ENCODE measurements around the gene PLK5.

PLK5 gene

DNA sequence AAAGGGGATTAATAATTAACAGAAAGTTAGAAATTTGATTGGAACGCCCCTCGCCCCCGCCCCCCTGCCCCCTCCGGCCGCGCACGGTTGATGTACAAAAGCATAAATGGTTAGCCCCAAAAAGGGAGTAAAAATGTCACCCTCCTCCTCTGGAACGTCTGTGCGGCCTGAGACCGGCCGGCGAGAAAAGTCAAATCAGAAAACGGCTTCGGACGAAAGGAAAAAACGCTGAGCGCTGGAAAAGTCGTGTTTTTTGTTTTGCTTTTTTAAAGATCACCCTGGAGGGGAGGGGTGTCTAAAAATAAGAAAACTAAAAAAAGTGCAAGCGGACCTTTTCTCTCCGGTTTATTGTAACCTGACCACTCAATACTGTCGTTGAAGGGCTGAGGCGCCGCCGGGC lies 31.1 kb downstream of the PLK5 start:
- TF ChIP-seq, protein P1, sequence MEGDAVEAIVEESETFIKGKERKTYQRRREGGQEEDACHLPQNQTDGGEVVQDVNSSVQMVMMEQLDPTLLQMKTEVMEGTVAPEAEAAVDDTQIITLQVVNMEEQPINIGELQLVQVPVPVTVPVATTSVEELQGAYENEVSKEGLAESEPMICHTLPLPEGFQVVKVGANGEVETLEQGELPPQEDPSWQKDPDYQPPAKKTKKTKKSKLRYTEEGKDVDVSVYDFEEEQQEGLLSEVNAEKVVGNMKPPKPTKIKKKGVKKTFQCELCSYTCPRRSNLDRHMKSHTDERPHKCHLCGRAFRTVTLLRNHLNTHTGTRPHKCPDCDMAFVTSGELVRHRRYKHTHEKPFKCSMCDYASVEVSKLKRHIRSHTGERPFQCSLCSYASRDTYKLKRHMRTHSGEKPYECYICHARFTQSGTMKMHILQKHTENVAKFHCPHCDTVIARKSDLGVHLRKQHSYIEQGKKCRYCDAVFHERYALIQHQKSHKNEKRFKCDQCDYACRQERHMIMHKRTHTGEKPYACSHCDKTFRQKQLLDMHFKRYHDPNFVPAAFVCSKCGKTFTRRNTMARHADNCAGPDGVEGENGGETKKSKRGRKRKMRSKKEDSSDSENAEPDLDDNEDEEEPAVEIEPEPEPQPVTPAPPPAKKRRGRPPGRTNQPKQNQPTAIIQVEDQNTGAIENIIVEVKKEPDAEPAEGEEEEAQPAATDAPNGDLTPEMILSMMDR (IDR thresholded peaks at IDR 0.05; ENCODE audit: poor library complexity, severe bottlenecking), result no peak
- DNase-seq (ENCODE audit: low spot score) (no peak), ATAC-seq (ENCODE audit: low read depth) (no peak)
- Histone ChIP-seq H3K4me1 (ENCODE audit: insufficient read depth, poor library complexity, severe bottlenecking) (no peaks in the 10 kb centered on the region), H3K36me3 (ENCODE audit: low read depth) (no peaks in the 10 kb centered on the region), H3K27ac (ENCODE audit: poor library complexity, severe bottlenecking) (no peak overlapping the region), H3K27me3 (ENCODE audit: insufficient read depth, poor library complexity, severe bottlenecking) (no peaks in the 10 kb centered on the region), H3K4me3 (ENCODE audit: severe bottlenecking) (no peak overlapping the region), H3K9me3 (ENCODE audit: severe bottlenecking) (no peaks in the 10 kb centered on the region)

DNA sequence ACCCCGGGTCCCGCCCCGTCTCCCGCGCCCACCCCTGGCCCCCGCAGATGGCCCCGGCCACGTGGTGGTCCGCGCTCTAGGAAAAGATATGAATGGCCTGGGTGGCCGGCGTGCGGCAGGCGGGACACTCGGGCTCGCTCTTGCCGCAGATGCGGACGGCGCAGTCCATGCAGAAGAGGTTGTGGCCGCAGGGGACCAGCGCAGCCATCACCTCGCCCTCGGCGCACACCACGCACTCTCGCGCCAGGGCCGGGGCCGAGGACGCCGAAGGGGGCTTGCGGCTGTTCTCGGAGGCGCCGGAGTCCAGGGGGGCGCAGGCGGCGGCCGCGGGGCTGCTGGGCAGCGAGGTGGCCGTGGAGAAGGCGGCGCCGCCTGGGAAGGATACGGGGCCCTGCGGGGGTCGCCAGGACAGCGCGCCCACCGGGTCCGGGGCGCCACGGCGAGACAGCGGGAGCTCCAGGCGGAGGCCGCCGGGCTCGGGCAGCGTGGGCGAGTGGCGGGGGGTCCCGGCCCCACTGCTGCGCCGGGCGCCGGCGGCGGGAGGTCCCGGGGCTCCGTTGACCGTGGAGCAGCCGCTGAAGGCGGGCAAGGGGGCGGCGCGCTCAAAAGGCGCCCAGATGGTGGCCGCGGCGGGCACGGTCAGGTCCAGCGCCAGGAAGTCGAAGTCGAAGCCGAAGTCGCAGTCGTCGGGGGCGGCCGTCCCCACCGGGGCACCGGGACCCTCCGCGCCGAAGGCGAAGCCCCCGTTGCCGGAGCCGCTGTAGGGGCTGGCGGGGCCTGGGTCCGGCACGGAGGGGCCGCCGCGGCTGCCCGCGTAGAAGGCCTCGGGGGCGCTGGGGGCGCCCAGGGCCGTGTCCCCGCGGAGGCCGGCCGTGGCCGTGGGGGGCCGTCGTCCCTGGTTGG lies 31.9 kb downstream of the PLK5 start:
- no peak overlapping the region for H3K4me3 ChIP-seq (ENCODE audit: severe bottlenecking)
- H3K9me3 ChIP-seq (ENCODE audit: severe bottlenecking), result no peaks in the 10 kb centered on the region
- no peak for ATAC-seq (ENCODE audit: low read depth)
- H3K36me3 ChIP-seq (ENCODE audit: low read depth), result no peaks in the 10 kb centered on the region
- no peaks in the 10 kb centered on the region for H3K27me3 ChIP-seq (ENCODE audit: insufficient read depth, poor library complexity, severe bottlenecking)
- H3K27ac ChIP-seq (ENCODE audit: poor library complexity, severe bottlenecking), result no peak overlapping the region
- TF ChIP-seq, protein P1 (IDR thresholded peaks at IDR 0.05; ENCODE audit: poor library complexity, severe bottlenecking), result no peak
- no peak for DNase-seq (ENCODE audit: low spot score)
- H3K4me1 ChIP-seq (ENCODE audit: insufficient read depth, poor library complexity, severe bottlenecking), result no peaks in the 10 kb centered on the region

GRCh38 chr19:1556390-1557070 lies 32.7 kb downstream of the PLK5 start:
- Histone ChIP-seq H3K4me1 (ENCODE audit: insufficient read depth, poor library complexity, severe bottlenecking) (no peaks in the 10 kb centered on the region), H3K27ac (ENCODE audit: poor library complexity, severe bottlenecking) (no peak overlapping the region), H3K27me3 (ENCODE audit: insufficient read depth, poor library complexity, severe bottlenecking) (no peaks in the 10 kb centered on the region), H3K9me3 (ENCODE audit: severe bottlenecking) (no peaks in the 10 kb centered on the region), H3K4me3 (ENCODE audit: severe bottlenecking) (no peak overlapping the region), H3K36me3 (ENCODE audit: low read depth) (no peaks in the 10 kb centered on the region)
- TF ChIP-seq, protein P1 (IDR thresholded peaks at IDR 0.05; ENCODE audit: poor library complexity, severe bottlenecking), result no peak
- no peak for DNase-seq (ENCODE audit: low spot score)
- no peak for ATAC-seq (ENCODE audit: low read depth)

- TF ChIP-seq, protein P1 (IDR thresholded peaks at IDR 0.05; ENCODE audit: poor library complexity, severe bottlenecking), result no peak
- no peaks in the 10 kb centered on the region for H3K36me3 ChIP-seq (ENCODE audit: low read depth)
Observed at GRCh38 chr19:1558552-1558951, 34.7 kb downstream of the PLK5 start.

More at GRCh38 chr19:1558552-1558951, 34.7 kb downstream of the PLK5 start:
- ATAC-seq (ENCODE audit: low read depth) (no peak), DNase-seq (ENCODE audit: low spot score) (no peak)
- Histone ChIP-seq H3K27ac (ENCODE audit: poor library complexity, severe bottlenecking) (no peak overlapping the region), H3K4me1 (ENCODE audit: insufficient read depth, poor library complexity, severe bottlenecking) (no peaks in the 10 kb centered on the region), H3K27me3 (ENCODE audit: insufficient read depth, poor library complexity, severe bottlenecking) (no peaks in the 10 kb centered on the region), H3K4me3 (ENCODE audit: severe bottlenecking) (no peak overlapping the region), H3K9me3 (ENCODE audit: severe bottlenecking) (no peaks in the 10 kb centered on the region)
